HT-29 (cell line): ENCODE data around the gene DAND5. TPM values are rescaled to one million over a fixed set of nuclear protein-coding genes. Genes with fewer than 3 reads are reported as not detected.
"Not testable (repeated sequence)": the region's sequence is repeated elsewhere in the genome, so short reads cannot be mapped to it uniquely, and the experiment has no call there.

Experiments
- DNase-seq: peaks from one replicate; pipeline ENCODE4 v3.0.0-alpha.2; 2015; ENCODE audit warnings: low spot score
- total RNA-seq: library from RNA; depleted of rRNA; stranded (reverse); fragments of >200 nt; shearing (Covaris generic); gene quantifications from 2 replicates; pipeline ENCODE4 v1.2.3, GENCODE V29; 2014

The DAND5 gene
- total RNA-seq, 1 experiment from 2014 or later = not detected

- peak; percentile 82 for DNase-seq
These were observed 4.2 kb upstream of the DAND5 start for GRCh38 chr19:12965017-12965811.

- DNase-seq = no peak
These were observed 3.6 kb upstream of the DAND5 start for GRCh38 chr19:12965812-12966135.

GRCh38 chr19:12967907-12968306, 1.5 kb upstream of the DAND5 start:
- no peak for DNase-seq

GRCh38 chr19:12970070-12970820, 869 bp downstream of the DAND5 start:
- DNase-seq = no peak

GRCh38 chr19:12973236-12973635, 3.9 kb downstream of the DAND5 start:
- DNase-seq = no peak

GRCh38 chr19:12974301-12975220, 5.2 kb downstream of the DAND5 start:
- no peak for DNase-seq

- no peak for DNase-seq
These were observed 5.9 kb downstream of the DAND5 start for GRCh38 chr19:12975221-12975741.

- not testable (repeated sequence) for DNase-seq
These were observed 6.7 kb downstream of the DAND5 start for GRCh38 chr19:12976109-12976508.

GRCh38 chr19:12979974-12980373, 10.6 kb downstream of the DAND5 start:
- no peak for DNase-seq

GRCh38 chr19:12982648-12983047, 13.3 kb downstream of the DAND5 start:
- no peak for DNase-seq

- no peak for DNase-seq
These were observed 13.7 kb downstream of the DAND5 start for GRCh38 chr19:12983091-12983490.

GRCh38 chr19:12983542-12984142, 14.3 kb downstream of the DAND5 start:
- DNase-seq = peak; percentile 78

- DNase-seq = no peak
These were observed 14.8 kb downstream of the DAND5 start for GRCh38 chr19:12984143-12984627.

- DNase-seq = no peak
These were observed 15.3 kb downstream of the DAND5 start for GRCh38 chr19:12984683-12985048.

- DNase-seq = peak; percentile 80
These were observed 15.8 kb downstream of the DAND5 start for GRCh38 chr19:12985049-12985776.

GRCh38 chr19:12986726-12987125, 17.4 kb downstream of the DAND5 start:
- no peak for DNase-seq

GRCh38 chr19:12987190-12987589, 17.8 kb downstream of the DAND5 start:
- no peak for DNase-seq

GRCh38 chr19:12987781-12988180, 18.4 kb downstream of the DAND5 start:
- no peak for DNase-seq

GRCh38 chr19:12990431-12990830, 21.1 kb downstream of the DAND5 start:
- no peak for DNase-seq

GRCh38 chr19:12990853-12991252, 21.5 kb downstream of the DAND5 start:
- DNase-seq = no peak

GRCh38 chr19:12991296-12991695, 21.9 kb downstream of the DAND5 start:
- DNase-seq = no peak
